Retina (tissue), 1 donor: ENCODE measurements around the gene MGMT.

Source experiments
- DNase-seq: peaks from one replicate; pipeline ENCODE4 v3.0.0-alpha.2; 2016

MGMT gene

GRCh38 chr10:129766611-129767550, 299.8 kb downstream of the MGMT start:
- no peak for DNase-seq

GRCh38 chr10:129767751-129768150, 300.7 kb downstream of the MGMT start:
- DNase-seq: no peak

- DNase-seq: no peak
Observed at GRCh38 chr10:129768437-129769355, 301.7 kb downstream of the MGMT start.

- no peak for DNase-seq
Observed at GRCh38 chr10:129769381-129770116, 302.5 kb downstream of the MGMT start.

- no peak for DNase-seq
Observed at GRCh38 chr10:129770286-129770685, 303.2 kb downstream of the MGMT start.

GRCh38 chr10:129771024-129771423, 304.0 kb downstream of the MGMT start:
- DNase-seq: no peak

- DNase-seq: no peak
Observed at GRCh38 chr10:129771576-129771975, 304.5 kb downstream of the MGMT start.

GRCh38 chr10:129771991-129772431, 305.0 kb downstream of the MGMT start:
- no peak for DNase-seq

- DNase-seq: no peak
Observed at GRCh38 chr10:129772468-129773358, 305.7 kb downstream of the MGMT start.

GRCh38 chr10:129773359-129773990, 306.4 kb downstream of the MGMT start:
- no peak for DNase-seq

GRCh38 chr10:129774082-129774735, 307.2 kb downstream of the MGMT start:
- DNase-seq: no peak

GRCh38 chr10:129774736-129775401, 307.8 kb downstream of the MGMT start:
- no peak for DNase-seq

GRCh38 chr10:129775681-129776080, 308.6 kb downstream of the MGMT start:
- no peak for DNase-seq

- DNase-seq: no peak
Observed at GRCh38 chr10:129777687-129778086, 310.6 kb downstream of the MGMT start.

GRCh38 chr10:129778571-129778970, 311.5 kb downstream of the MGMT start:
- DNase-seq: no peak

- DNase-seq: no peak
Observed at GRCh38 chr10:129779126-129780111, 312.4 kb downstream of the MGMT start.

GRCh38 chr10:129780198-129780597, 313.2 kb downstream of the MGMT start:
- no peak for DNase-seq

- DNase-seq: no peak
Observed at GRCh38 chr10:129780901-129781795, 314.1 kb downstream of the MGMT start.
